HUES64 (cell line): ENCODE data around the gene WNT10A.

ENCODE experiments used
- H3K27ac ChIP-seq: 2 replicates; pipeline ENCODE4 v1.7.0; 2013; ENCODE audit warnings: low read depth, low read length, inconsistent platforms
- H3K27me3 ChIP-seq: 2 replicates; pipeline ENCODE4 v1.6.1; 2013; ENCODE audit warnings: mild to moderate bottlenecking, low read length; ENCODE audit not compliant: insufficient read depth
- H3K36me3 ChIP-seq: 2 replicates; pipeline ENCODE4 v1.6.1; 2013; ENCODE audit warnings: mild to moderate bottlenecking, low read length; ENCODE audit not compliant: insufficient read depth
- H3K4me1 ChIP-seq: 2 replicates; pipeline ENCODE4 v1.6.1; 2013; ENCODE audit warnings: mild to moderate bottlenecking, low read length, moderate library complexity; ENCODE audit not compliant: insufficient read depth
- H3K4me3 ChIP-seq: 2 replicates; pipeline ENCODE4 v1.5.1; 2013; ENCODE audit warnings: mild to moderate bottlenecking, low read length, moderate library complexity
- H3K9ac ChIP-seq: 2 replicates; pipeline ENCODE4 v1.6.1; 2013; ENCODE audit warnings: mild to moderate bottlenecking, low read depth, low read length
- H3K9me3 ChIP-seq: 2 replicates; pipeline ENCODE4 v1.6.1; 2013; ENCODE audit warnings: low read depth, low read length; ENCODE audit not compliant: insufficient read depth
- WGBS: fragments of 150-250, 120-280 bp; methylation state at CpG from one replicate; pipeline ENCODE4 v1.1.7; 2013; ENCODE audit warnings: missing lambda C conversion rate; 5-methylcytosine and 5-hydroxymethylcytosine counted together

The WNT10A gene

DNA sequence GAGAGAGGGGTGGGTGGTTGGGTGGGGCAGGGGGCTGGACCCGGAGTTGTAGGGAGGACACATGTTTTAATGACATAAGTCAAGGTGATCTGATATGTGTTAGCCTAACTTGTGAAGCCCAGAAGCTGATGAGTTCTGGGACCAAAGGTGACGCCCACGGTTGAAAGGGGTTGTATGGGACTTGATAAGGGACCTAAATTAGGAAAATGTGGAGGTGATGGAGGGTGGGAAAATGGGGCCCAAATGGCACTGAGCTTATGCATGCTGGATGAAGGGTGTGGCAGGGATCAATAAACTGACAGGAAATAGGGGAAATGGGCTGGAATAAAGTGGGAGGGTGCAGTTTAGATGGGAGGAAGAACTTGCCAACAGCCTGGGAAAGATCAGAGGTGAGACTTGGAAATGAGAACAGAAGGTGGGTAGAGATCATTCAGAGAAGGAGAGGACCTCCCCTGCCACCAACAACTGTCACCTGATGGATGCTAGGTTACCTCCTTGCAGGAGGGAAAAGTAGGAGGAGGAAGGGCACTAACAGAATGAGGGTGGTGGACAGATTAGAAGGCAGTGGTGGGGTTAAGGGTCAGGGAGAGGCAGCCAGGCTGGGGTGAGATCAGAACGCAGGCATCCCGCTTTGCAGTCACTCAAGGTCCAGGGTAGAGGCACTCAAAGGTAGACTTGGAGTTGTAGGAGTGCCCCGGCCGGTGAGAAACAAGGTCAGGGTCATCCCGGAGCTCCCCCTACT, 15.3 kb downstream of the WNT10A start:
- Histone ChIP-seq H3K4me1 (peaks cover 22% of the 10 kb centered on the region), H3K9me3 (no peaks in the 10 kb centered on the region; the same call in 1 of the 2 replicates), H3K27ac (no peak overlapping the region), H3K4me3 (peak overlapping the region; percentile 38; the same call in 1 of the 2 replicates), H3K9ac (no peak overlapping the region), H3K27me3 (peaks cover 98% of the 10 kb centered on the region), H3K36me3 (no peaks in the 10 kb centered on the region)
- WGBS: 23% methylated on average over 8 of the region's 8 CpGs

- Histone ChIP-seq H3K36me3 (no peaks in the 10 kb centered on the region), H3K9me3 (no peaks in the 10 kb centered on the region; the same call in 1 of the 2 replicates), H3K4me1 (peaks cover 22% of the 10 kb centered on the region), H3K27me3 (peaks cover 98% of the 10 kb centered on the region), H3K27ac (no peak overlapping the region), H3K4me3 (peak overlapping the region; percentile 38), H3K9ac (no peak overlapping the region)
- WGBS: 2% methylated on average over 40 of the region's 40 CpGs
Observed at GRCh38 chr2:218896501-218897393, 16.1 kb downstream of the WNT10A start.

DNA sequence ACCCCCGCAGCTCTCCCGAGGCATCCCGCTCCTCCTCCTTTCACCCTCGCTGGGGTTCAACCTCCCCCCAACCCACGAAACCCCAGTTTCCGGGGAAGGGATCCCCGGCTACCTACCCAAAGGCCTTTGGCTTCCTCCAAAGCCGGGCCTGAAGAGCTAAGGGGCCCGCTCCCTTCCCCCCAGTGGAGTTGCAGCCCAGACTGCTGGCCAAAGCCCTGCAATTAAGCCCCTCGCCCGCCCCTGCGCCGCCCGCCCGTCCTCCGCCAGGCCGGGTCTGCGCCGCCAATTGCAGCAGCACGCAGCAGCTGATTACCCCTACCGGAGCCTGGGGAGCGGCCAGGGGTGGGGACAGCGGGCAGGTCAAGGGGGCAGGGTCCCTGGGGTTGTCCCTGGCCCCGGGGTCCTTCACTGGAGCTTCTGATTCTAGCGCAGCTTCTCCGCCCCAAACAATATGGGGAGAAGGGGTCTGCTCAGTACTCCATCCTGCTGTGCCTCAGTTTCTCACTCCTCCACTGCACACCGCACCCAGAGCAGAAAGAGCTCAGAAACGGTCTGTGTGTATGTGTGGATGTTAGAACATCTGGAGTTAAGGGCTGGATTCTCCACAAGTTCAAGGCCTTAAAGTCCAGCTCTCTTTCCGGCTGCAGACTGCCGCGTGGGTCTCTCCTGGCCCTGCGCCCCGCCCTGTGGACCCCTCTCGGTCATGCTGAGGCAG, 16.9 kb downstream of the WNT10A start:
- Histone ChIP-seq H3K36me3 (no peaks in the 10 kb centered on the region), H3K27ac (no peak overlapping the region), H3K9ac (no peak overlapping the region), H3K27me3 (peaks cover 98% of the 10 kb centered on the region), H3K9me3 (no peaks in the 10 kb centered on the region; the same call in 1 of the 2 replicates), H3K4me1 (peaks cover 22% of the 10 kb centered on the region), H3K4me3 (peak overlapping the region; percentile 38)
- WGBS: 7% methylated on average over 34 of the region's 34 CpGs

- Histone ChIP-seq H3K9ac (no peak overlapping the region), H3K36me3 (no peaks in the 10 kb centered on the region), H3K4me1 (peaks cover 22% of the 10 kb centered on the region), H3K9me3 (no peaks in the 10 kb centered on the region; the same call in 1 of the 2 replicates), H3K27me3 (peaks cover 96% of the 10 kb centered on the region), H3K4me3 (no peak overlapping the region), H3K27ac (no peak overlapping the region)
- WGBS: 8% methylated on average over 52 of the region's 52 CpGs
Observed at GRCh38 chr2:218898109-218898878, 17.6 kb downstream of the WNT10A start.

DNA sequence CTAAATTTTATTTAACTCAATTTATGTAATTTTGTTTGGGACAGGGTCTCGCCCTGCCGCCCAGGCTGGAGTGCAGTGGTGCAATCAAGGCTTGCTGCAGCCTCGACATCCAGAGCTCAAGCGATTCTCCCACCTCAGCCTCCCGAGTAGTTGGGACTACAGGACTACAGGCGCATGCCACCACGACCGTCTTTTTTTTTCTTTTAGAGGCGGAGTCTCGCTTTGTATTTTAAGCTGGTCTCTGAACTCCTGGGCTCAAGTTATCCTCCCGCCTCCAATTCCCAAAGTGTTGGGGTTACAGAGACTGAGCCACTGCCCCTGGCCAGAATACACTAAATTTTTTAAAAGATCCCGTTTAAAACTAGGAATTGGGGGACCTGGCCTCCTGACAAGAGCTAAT, 18.5 kb downstream of the WNT10A start:
- WGBS: 40% methylated on average over 12 of the region's 12 CpGs
- Histone ChIP-seq H3K9me3 (no peaks in the 10 kb centered on the region; the same call in 1 of the 2 replicates), H3K4me1 (peaks cover 22% of the 10 kb centered on the region), H3K27ac (no peak overlapping the region), H3K9ac (no peak overlapping the region), H3K27me3 (peaks cover 94% of the 10 kb centered on the region), H3K4me3 (no peak overlapping the region), H3K36me3 (no peaks in the 10 kb centered on the region)

- peaks cover 91% of the 10 kb centered on the region for H3K27me3 ChIP-seq
- 80% methylated on average over 4 of the region's 4 CpGs for WGBS
Observed at GRCh38 chr2:218902427-218902826, 21.8 kb downstream of the WNT10A start.

DNA sequence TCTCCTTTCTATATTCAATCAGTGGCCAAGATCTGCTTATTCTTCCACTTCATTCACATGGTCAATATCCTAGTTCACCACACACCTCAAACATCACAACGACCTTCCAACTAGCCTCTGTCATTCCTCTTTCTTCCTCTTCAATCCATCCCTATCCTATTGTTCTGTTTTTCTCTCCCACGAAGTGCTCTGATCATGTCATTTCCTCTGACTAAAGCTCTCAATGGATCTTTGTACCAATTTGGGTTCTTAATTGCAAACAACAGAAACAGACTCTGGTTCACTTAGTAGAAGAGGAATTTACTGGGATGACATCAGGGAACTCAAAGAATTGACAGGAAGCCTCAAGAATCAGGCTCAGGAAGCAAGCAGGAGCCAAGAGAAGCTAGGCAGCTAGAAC, 23.5 kb downstream of the WNT10A start:
- H3K27ac ChIP-seq: no peak overlapping the region
- H3K36me3 ChIP-seq: no peaks in the 10 kb centered on the region
- H3K9me3 ChIP-seq: no peaks in the 10 kb centered on the region
- no peak overlapping the region for H3K9ac ChIP-seq
- WGBS: 31% methylated on average over 2 of the region's 2 CpGs
- H3K4me1 ChIP-seq: no peaks in the 10 kb centered on the region
- no peak overlapping the region for H3K4me3 ChIP-seq
- peaks cover 85% of the 10 kb centered on the region for H3K27me3 ChIP-seq

More at GRCh38 chr2:218902427-218902826, 21.8 kb downstream of the WNT10A start:
- Histone ChIP-seq H3K4me3 (no peak overlapping the region), H3K4me1 (no peaks in the 10 kb centered on the region), H3K9ac (no peak overlapping the region), H3K27ac (no peak overlapping the region), H3K9me3 (no peaks in the 10 kb centered on the region), H3K36me3 (no peaks in the 10 kb centered on the region)

DNA sequence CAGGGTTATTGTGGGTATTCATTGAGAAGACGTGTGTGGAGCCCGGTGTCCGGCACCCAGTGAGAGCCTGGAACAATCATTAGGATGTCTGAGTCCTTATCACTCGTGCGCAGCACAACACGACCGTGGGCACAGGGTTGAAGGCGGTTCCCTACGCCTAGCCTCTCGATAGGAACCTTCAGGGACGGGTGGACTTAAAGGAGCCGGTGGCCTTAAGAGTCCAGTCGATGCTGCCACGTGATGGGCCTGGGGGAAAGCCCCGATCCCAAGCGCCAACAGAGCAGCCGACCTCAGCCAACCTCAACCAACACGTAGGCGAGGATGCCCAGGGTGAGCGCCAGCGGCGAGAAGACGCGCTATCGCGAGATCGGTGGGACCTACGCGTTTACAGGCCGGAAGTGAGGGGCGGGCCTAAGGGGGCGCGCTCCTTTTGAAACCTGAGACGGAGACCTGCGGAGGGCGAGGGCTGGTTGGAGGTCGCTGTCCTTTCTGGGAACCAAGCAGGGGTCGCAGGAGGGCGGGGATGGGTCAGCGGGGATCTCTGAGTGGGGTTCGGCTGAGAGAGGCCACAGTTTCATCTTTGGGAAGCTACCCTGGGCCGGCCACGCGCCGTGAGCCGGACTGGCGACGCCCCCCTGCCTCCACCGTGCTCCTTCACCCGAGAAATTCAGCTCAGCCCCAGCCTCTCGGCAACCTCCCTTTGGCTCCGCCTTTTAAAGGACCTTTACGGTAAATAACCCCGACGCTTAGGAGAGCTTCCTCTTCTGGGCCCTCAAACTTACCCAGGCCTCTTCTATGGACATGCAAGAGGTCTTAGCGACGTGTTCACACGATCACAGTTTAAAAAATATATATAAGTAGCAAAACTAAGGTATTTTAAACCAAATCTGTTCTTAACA, 28.3 kb downstream of the WNT10A start:
- WGBS: 6% methylated on average over 57 of the region's 58 CpGs
- H3K27ac ChIP-seq: peak overlapping the region; percentile 73
- H3K9ac ChIP-seq: peak overlapping the region; percentile 76
- H3K36me3 ChIP-seq: no peaks in the 10 kb centered on the region
- H3K27me3 ChIP-seq: peaks cover 43% of the 10 kb centered on the region
- H3K9me3 ChIP-seq: no peaks in the 10 kb centered on the region
- peak overlapping the region; percentile 74 for H3K4me3 ChIP-seq
- 0 out of 2 replicates have a peak, but pooled peaks cover 3% of the 10 kb centered on the region for H3K4me1 ChIP-seq

- Histone ChIP-seq H3K4me1 (0 out of 2 replicates have a peak, but pooled peaks cover 3% of the 10 kb centered on the region), H3K27ac (no peak overlapping the region), H3K9me3 (no peaks in the 10 kb centered on the region), H3K27me3 (peaks cover 27% of the 10 kb centered on the region), H3K36me3 (no peaks in the 10 kb centered on the region), H3K9ac (no peak overlapping the region), H3K4me3 (no peak overlapping the region)
- 93% methylated on average over 6 of the region's 6 CpGs for WGBS
Observed at GRCh38 chr2:218910741-218911140, 30.1 kb downstream of the WNT10A start.
